Fibroblast of villous mesenchyme (primary cell): ENCODE results near the gene GASK1A. TPM values are rescaled to one million over a fixed set of nuclear protein-coding genes. Genes with fewer than 3 reads are reported as not detected.

Experiments
- DNase-seq: peaks from one replicate; pipeline ENCODE4 v3.0.0-alpha.2; 2010; ENCODE audit warnings: low read depth
- H3K4me3 ChIP-seq: 2 replicates; pipeline ENCODE4 v1.5.1; 2011; ENCODE audit warnings: low read depth, mild to moderate bottlenecking, low read length
- total RNA-seq: library from RNA; depleted of rRNA; stranded (reverse); fragments of >200 nt; gene quantifications from 2 replicates; pipeline ENCODE4 v1.2.3, GENCODE V29; 2012
- TF ChIP-seq, protein P1 (sequence below): IDR thresholded peaks from 2 replicates; pipeline ENCODE4 v1.5.1; 2012; ENCODE audit warnings: low read depth, mild to moderate bottlenecking, low read length; ENCODE audit not compliant: insufficient read depth

The GASK1A gene
- total RNA-seq, 1 donor: 1.7 TPM

GRCh38 chr3:43019826-43020225 is 40.7 kb downstream of the GASK1A start:
- no peak for DNase-seq
- TF ChIP-seq, protein P1, sequence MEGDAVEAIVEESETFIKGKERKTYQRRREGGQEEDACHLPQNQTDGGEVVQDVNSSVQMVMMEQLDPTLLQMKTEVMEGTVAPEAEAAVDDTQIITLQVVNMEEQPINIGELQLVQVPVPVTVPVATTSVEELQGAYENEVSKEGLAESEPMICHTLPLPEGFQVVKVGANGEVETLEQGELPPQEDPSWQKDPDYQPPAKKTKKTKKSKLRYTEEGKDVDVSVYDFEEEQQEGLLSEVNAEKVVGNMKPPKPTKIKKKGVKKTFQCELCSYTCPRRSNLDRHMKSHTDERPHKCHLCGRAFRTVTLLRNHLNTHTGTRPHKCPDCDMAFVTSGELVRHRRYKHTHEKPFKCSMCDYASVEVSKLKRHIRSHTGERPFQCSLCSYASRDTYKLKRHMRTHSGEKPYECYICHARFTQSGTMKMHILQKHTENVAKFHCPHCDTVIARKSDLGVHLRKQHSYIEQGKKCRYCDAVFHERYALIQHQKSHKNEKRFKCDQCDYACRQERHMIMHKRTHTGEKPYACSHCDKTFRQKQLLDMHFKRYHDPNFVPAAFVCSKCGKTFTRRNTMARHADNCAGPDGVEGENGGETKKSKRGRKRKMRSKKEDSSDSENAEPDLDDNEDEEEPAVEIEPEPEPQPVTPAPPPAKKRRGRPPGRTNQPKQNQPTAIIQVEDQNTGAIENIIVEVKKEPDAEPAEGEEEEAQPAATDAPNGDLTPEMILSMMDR: no peak
- H3K4me3 ChIP-seq: no peak overlapping the region

DNA sequence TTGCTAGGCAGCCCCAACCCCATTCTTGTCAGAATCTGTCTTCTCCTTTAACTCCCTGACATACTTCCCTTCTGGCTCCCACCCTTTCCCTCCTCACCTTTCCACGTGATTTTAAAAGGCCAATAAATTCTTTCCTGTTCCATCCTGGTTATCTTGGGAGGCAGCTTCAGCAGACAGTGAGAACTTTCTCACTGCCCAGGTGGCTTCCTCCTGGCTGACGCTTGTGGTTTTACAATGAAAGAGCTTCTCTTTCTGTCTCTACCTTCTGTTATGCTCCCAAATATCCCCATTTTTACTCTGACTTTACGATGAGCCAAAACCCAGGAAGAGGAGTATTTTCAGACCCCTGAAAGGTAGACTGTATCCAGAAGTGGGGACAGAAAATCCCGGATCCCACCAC is 42.1 kb downstream of the GASK1A start:
- H3K4me3 ChIP-seq: no peak overlapping the region
- TF ChIP-seq, protein P1: no peak
- DNase-seq: no peak

DNA sequence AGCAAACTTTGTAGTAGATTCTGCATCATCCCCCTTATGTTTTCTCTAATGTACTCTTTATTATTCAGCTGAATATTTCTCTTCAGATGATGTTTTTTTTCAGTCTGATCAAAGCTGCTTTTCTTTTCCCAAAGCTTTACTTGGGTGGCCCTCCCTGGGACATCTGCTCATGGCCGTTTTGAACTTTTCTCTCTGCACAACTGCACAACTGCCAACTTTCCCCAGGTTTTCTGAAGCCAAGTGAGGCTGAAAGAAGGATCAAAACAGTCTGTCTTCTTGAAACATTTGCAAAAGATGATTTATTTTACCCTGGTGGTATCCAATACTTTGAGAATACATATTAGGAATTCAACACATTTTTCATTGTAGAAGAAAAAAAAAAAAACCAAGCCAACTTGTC is 43.0 kb downstream of the GASK1A start:
- TF ChIP-seq, protein P1: no peak
- no peak overlapping the region for H3K4me3 ChIP-seq
- DNase-seq: no peak

DNA sequence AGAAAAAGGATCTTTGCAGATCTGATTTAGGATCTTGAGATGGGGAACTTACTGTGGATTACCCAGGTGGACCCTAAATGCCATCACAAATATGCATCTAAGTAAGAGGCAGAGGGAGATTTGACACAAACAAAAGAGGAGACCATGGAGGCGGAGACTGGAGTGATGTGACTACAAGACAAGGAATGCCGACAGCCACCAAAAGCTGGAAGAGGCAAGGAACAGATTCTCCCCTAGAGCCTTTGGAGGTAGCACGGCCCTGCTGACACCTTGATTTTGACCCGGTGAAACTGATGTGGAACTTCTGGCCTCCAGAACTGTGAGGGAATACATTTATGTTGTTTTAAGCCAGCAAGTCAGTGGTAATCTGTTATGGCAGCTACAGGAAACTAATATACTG is 44.0 kb downstream of the GASK1A start:
- H3K4me3 ChIP-seq: no peak overlapping the region
- DNase-seq: no peak
- TF ChIP-seq, protein P1: no peak

DNA sequence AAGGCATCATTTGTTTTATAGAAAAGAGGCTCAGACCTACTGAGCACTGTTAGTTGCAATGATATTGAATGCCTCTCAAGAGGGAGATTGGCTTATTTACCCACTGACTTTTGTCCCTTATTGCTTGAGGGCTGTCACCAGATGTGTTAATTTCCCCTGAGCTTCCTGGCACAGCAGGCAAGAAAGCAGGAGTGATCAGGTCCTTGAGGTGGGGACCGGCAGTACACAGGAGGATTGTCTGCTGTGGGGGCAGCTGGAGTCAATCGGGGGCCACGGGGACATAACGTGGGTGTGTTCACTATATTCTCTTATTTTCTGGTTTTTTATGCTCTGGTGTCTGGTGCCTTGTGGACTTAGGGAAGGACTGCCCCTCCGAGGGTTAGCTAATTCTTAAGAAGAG is 44.6 kb downstream of the GASK1A start:
- DNase-seq: no peak
- no peak overlapping the region for H3K4me3 ChIP-seq
- TF ChIP-seq, protein P1: no peak

DNA sequence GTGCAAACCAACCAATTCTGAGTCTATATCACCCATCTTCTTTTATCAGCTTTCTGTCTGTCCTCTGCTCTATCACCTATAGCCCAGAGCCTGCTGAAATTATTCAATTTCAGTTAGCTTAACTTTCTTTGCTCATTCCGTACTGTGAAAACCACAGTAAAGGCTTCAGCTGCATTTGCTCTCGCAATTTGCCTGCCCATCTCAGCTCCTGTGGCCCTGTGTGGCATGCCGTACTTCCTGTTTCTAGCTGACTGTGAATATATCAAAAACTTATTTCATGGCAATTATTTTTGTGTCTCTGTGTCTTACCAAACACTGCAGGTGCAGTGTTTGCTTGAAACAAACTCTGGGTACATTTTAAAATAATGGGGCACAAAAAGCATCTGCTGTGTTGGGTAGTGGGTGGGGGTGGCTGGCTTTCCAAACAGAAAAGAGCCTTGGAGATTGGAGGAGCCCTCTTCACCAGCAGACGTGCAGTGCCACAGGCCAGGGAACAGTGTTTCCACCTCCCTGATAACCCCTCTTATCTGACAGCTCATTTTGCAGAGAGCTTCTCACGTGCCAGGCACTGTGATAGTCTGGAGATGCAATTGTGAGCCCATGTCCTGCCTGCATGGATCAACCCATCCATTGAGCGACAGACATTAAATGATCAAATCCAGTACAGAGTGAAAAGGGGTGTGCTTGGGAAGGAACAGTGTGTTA is 45.2 kb downstream of the GASK1A start:
- no peak for DNase-seq
- TF ChIP-seq, protein P1: no peak
- no peak overlapping the region for H3K4me3 ChIP-seq

GRCh38 chr3:43025423-43025822 is 46.3 kb downstream of the GASK1A start:
- TF ChIP-seq, protein P1: no peak
- DNase-seq: no peak
- no peak overlapping the region for H3K4me3 ChIP-seq
